Measurements from ENCODE around the gene NARS2. TPM values are rescaled to one million over a fixed set of nuclear protein-coding genes. Genes with fewer than 3 reads are reported as not detected.

The NARS2 gene
- total RNA-seq, 4 donors from 2014 or later = 9.0 to 22.1 (median 9.2) TPM

DNA sequence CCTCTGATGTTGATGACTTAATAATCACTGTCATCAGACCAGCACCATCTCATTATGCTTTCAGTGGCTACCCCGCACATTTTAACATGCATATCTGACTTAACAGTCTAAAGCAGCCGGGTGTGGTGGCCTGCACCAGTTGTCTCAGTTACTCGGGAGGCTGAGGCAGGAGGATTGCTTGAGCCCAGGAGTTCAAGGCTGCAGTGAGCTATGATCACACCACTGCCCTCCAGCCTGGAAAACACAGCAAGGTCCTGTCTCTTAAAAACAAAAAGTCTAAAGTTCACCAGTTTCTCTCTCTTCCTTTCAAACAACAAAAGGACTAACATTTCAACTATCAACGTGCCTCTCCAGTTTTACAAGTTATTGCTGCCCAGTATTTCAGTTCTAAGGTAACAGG is 101.8 kb downstream of the NARS2 start:
- no peaks in the 10 kb centered on the region for H3K36me3 ChIP-seq
- ATAC-seq = no peak
- 97 to 100% methylated on average over 1 to 3 of the region's 4 CpGs for WGBS, 2 donors (ENCODE audit: low coverage in 1 of 2)

DNA sequence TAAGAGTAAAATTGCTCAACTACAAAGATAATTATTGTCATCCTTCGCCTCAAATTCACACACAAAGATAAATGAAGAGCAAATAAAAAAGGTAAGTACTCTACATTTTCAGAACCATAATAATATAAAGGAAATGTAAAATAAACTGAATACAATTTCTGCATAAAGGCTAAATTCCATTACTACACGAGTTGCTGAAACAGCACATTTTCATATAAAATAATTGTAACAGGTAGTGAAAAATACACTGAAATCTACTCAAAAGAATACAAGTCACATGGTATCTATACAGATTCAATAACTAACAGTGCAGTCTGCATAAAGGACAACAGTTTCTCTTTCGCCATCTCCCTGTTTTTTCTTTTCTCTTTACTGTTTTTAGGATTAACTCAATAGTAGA is 102.3 kb downstream of the NARS2 start:
- TF ChIP-seq POLR2A (IDR thresholded peaks at IDR 0.05) (no peak), POLR2AphosphoS5 (IDR thresholded peaks at IDR 0.05) (no peak), EP300 (IDR thresholded peaks at IDR 0.05) (no peak)
- TF ChIP-seq, protein P1, sequence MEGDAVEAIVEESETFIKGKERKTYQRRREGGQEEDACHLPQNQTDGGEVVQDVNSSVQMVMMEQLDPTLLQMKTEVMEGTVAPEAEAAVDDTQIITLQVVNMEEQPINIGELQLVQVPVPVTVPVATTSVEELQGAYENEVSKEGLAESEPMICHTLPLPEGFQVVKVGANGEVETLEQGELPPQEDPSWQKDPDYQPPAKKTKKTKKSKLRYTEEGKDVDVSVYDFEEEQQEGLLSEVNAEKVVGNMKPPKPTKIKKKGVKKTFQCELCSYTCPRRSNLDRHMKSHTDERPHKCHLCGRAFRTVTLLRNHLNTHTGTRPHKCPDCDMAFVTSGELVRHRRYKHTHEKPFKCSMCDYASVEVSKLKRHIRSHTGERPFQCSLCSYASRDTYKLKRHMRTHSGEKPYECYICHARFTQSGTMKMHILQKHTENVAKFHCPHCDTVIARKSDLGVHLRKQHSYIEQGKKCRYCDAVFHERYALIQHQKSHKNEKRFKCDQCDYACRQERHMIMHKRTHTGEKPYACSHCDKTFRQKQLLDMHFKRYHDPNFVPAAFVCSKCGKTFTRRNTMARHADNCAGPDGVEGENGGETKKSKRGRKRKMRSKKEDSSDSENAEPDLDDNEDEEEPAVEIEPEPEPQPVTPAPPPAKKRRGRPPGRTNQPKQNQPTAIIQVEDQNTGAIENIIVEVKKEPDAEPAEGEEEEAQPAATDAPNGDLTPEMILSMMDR (IDR thresholded peaks at IDR 0.05) = no peak
- Histone ChIP-seq H3K4me1 (no peaks in the 10 kb centered on the region), H3K4me3 (no peak overlapping the region), H3K27ac (no peak overlapping the region), H3K27me3 (no peaks in the 10 kb centered on the region), H3K36me3 (peaks cover 0 to 3% of the 10 kb centered on the region in 2 donors), H3K9me3 (no peaks in the 10 kb centered on the region)
- no peak for ATAC-seq
- WGBS, 2 donors (ENCODE audit: low coverage in 1 of 2) = 83 to 85% methylated on average over 2 to 3 of the region's 3 CpGs

More for the DNA sequence above, 101.8 kb downstream of the NARS2 start:
- no peak for TF ChIP-seq POLR2A (IDR thresholded peaks at IDR 0.05)
- TF ChIP-seq POLR2AphosphoS5 (IDR thresholded peaks at IDR 0.05) = no peak
- no peak for TF ChIP-seq EP300 (IDR thresholded peaks at IDR 0.05)
- TF ChIP-seq, protein P1 (IDR thresholded peaks at IDR 0.05) = no peak
- Histone ChIP-seq H3K4me1 (no peaks in the 10 kb centered on the region), H3K4me3 (no peak overlapping the region), H3K27me3 (no peaks in the 10 kb centered on the region), H3K9me3 (no peaks in the 10 kb centered on the region), H3K27ac (no peak overlapping the region)

DNA sequence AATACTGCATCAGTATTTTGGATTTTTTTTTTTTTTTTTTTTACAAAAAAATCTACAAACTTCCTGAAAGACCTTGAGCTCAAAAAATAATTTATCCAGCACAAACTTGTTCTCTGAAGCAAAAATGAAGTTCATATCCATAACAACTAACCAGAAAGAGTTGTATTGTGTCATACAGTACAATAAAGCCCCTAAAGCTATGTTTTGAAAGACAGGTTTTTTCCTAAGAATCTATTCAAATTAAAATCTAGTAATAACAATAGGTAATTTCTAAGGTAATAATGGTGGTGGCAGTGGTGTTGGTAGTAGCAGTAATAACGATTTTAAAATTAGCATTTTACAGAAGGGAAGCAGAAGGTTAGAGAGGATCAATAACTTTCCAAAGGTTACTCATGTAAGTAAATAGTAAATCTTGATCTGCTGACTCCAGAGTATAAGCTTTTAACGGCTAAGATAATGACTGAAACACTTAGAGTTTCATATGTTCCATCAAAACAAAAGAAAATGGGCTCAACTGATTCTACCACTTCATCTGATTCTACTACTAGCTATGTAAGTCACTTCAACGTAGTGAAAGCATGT is 103.7 kb downstream of the NARS2 start:
- H3K27ac ChIP-seq = no peak overlapping the region
- no peak for ATAC-seq

DNA sequence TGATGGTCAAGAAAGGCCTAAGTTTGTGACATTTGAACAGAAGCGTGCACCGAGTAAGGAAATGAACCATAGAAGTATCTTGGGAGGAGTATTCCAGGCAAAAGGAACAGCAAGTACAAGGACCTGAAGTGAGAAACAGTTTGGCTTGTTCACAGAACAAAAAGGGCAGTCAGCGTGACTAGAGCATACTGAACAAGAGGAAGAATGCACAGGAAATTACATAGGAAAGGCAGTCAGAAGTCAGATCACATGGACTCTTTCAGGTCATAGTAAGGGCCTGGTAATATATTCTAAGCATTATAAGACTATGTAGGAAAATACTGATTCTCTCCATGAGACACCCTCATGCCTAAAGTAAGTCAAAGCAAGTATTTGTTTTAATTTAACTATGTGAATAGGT is 104.8 kb downstream of the NARS2 start:
- no peak for ATAC-seq
- no peaks in the 10 kb centered on the region for H3K27me3 ChIP-seq
- TF ChIP-seq, protein P1 (IDR thresholded peaks at IDR 0.05) = no peak
- TF ChIP-seq POLR2AphosphoS5 (IDR thresholded peaks at IDR 0.05) (no peak), POLR2A (IDR thresholded peaks at IDR 0.05) (no peak), EP300 (IDR thresholded peaks at IDR 0.05) (no peak)
- H3K27ac ChIP-seq = no peak overlapping the region
- H3K4me1 ChIP-seq = no peaks in the 10 kb centered on the region
- 83 to 88% methylated on average over 3 of the region's 3 CpGs for WGBS, 2 donors (ENCODE audit: low coverage in 1 of 2)
- H3K9me3 ChIP-seq = no peaks in the 10 kb centered on the region
- H3K36me3 ChIP-seq = peaks cover 0 to 17% of the 10 kb centered on the region in 2 donors
- H3K4me3 ChIP-seq = no peak overlapping the region

More for the DNA sequence above, 103.7 kb downstream of the NARS2 start:
- 86 to 92% methylated on average over 3 of the region's 3 CpGs for WGBS, 2 donors (ENCODE audit: low coverage in 1 of 2)
- Histone ChIP-seq H3K27me3 (no peaks in the 10 kb centered on the region), H3K9me3 (no peaks in the 10 kb centered on the region), H3K4me1 (no peaks in the 10 kb centered on the region), H3K4me3 (no peak overlapping the region), H3K36me3 (peaks cover 0 to 6% of the 10 kb centered on the region in 2 donors)
- TF ChIP-seq, protein P1 (IDR thresholded peaks at IDR 0.05) = no peak
- TF ChIP-seq EP300 (IDR thresholded peaks at IDR 0.05) = no peak
- TF ChIP-seq POLR2A (IDR thresholded peaks at IDR 0.05) = no peak
- TF ChIP-seq POLR2AphosphoS5 (IDR thresholded peaks at IDR 0.05) = no peak

DNA sequence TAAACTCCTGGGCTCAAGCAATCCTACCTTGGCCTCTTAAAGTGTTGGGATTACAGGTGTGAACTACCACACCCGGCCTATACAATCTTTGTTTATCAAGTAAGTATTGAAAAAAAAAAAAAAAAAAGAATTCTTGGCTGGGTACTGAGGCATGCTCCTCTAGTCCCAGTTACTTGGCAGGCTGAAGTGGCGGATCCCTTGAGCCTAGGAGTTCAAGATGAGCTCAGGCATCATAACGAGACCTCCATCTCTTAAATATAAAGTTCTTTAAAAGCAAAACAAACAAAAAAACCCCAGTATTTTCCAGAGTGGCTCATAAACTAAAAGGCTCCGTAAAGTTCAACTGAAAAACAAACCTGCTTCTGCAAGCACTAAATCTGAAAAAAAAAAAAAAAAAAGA is 106.7 kb downstream of the NARS2 start:
- Histone ChIP-seq H3K4me3 (no peak overlapping the region), H3K27me3 (no peaks in the 10 kb centered on the region), H3K27ac (no peak overlapping the region), H3K36me3 (peaks cover 0 to 35% of the 10 kb centered on the region in 2 donors), H3K4me1 (no peaks in the 10 kb centered on the region), H3K9me3 (no peaks in the 10 kb centered on the region)
- no peak for ATAC-seq
- TF ChIP-seq, protein P1 (IDR thresholded peaks at IDR 0.05) = no peak
- WGBS, 2 donors (ENCODE audit: low coverage in 1 of 2) = 89 to 93% methylated on average over 1 to 4 of the region's 4 CpGs

Measured in gastroesophageal sphincter (tissue), 4 donors.